Measurements from ENCODE around the gene UGGT2.
"Not testable (repeated sequence)": the region's sequence is repeated elsewhere in the genome, so short reads cannot be mapped to it uniquely, and the experiment has no call there.

UGGT2 gene

DNA sequence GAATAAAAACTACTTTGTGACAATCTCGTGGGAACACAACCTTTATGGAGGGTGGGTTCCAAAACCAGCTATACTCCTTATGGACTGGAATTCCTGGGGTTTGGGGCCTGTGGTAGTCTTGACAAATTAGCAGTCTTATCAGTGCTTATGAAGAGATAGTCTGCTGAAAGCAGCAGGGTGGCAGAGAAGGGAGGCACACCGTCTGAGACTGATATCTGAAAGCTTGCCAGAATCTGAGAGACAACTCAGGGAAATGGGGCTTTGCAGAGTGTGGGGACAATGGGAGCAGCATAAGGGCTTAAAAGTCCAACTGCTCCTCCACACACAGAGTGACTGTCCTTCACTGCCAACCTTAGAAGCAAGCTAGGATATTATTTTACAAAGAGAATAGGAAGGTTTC is 95.9 kb downstream of the UGGT2 start:
- no peak for DNase-seq

GRCh38 chr13:95956589-95957148 is 96.5 kb downstream of the UGGT2 start:
- peak; percentile 20 for DNase-seq

- no peak for DNase-seq
These were observed 97.5 kb downstream of the UGGT2 start for GRCh38 chr13:95955719-95956118.

GRCh38 chr13:95955255-95955654 is 97.9 kb downstream of the UGGT2 start:
- DNase-seq: no peak

DNA sequence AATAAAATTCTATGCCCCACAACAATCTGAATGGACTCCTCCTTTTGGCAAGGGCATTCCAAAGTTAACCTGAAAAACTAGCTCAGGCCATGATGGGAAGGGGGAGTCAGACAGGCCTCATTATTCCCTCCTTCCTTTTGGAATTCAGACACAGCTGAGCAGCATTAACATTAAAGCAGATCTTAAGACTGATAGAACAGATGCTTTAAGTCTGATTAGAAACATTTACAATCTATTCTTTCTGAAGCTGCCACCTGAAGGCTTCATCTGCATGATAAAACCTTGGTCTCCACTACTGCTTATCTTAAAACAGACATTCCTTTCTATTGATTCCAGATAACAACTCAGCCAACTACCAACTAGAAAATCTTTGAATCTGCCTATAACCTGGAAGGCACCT is 98.9 kb downstream of the UGGT2 start:
- no peak for DNase-seq

DNA sequence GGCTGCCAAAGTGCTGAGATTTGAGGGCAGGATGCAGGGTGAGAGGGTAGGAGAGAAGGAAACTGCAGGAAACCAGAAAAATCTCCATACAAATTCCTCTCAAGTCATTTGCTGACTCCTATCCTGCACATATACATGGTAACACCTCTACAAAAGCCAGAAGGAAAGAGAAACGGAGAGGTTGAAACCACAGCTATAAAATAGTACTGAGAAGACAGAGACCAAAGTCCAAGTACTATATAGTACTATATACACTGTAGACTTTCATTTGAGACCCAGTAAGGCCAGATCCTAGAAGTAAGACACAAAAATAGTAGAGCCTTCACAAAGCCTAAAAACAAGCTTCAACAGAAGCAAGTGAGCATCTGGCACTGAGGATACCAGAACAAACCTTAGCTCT is 103.1 kb downstream of the UGGT2 start:
- DNase-seq: no peak

- DNase-seq: peak; percentile 63
These were observed 104.5 kb downstream of the UGGT2 start for GRCh38 chr13:95948656-95949055.

GRCh38 chr13:95937714-95938320 is 115.4 kb downstream of the UGGT2 start:
- DNase-seq: no peak

- no peak for DNase-seq
These were observed 121.7 kb downstream of the UGGT2 start for GRCh38 chr13:95931300-95932025.

DNA sequence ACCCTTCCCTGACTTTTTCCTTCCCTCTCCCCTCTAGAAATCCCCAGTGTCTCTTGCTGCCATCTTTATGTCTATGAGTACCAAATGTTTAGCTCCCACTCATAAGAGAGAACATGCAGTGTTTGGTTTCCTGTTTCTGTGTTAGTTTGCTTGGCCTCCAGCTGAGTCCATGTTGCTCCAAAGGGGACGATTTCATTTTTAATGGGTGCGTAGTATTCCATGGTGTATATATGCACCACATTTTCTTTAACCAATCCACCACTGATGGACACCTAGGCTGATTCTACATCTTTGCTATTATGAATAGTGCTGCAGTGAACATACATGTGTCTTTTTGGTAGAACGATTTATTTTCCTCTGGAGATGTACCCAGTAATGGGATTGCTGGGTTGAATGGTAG is 123.8 kb downstream of the UGGT2 start:
- DNase-seq: no peak

DNA sequence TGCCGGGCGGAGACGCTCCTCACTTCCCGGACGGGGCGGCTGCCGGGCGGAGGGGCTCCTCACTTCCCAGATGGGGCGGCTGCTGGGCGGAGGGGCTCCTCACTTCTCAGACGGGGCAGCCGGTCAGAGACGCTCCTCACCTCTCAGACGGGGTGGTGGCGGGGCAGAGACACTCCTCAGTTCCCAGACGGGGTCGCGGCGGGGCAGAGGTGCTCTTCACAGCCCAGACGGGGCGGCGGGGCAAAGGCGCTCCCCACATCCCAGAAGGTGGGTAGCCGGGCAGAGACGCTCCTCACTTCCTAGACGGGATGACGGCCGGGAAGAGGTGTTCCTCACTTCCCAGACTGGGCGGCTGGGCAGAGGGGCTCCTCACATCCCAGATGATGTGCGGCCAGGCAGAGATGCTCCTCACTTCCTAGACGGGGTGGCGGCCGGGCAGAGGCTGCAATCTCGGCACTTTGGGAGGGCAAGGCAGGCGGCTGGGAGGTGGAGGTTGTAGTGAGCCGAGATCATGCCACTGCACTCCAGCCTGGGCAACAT is 124.8 kb downstream of the UGGT2 start:
- not testable (repeated sequence) for DNase-seq

DNA sequence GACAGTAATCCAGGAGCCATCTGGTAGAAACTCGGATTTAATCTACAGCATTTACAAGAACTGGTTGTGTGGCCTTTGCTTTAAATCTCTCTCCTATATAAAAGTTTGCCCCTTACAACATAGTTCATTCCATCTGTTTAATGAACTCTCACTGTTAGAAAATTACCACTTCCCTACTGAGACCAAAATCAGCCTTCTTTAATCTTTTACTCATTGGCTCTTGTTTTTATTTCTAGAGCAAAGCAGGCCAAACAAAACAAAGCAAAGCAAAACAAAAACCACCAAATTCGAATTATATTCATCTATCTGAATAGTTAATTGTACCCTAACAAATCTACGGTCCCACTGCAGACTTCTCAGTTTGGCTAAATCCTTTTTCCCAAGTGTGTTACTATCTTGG is 127.0 kb downstream of the UGGT2 start:
- no peak for DNase-seq

GRCh38 chr13:95924389-95924994 is 128.7 kb downstream of the UGGT2 start:
- DNase-seq: peak; percentile 87

- DNase-seq: peak; percentile 29
These were observed 131.7 kb downstream of the UGGT2 start for GRCh38 chr13:95921485-95921884.

- DNase-seq: no peak
These were observed 132.7 kb downstream of the UGGT2 start for GRCh38 chr13:95920485-95920884.

DNA sequence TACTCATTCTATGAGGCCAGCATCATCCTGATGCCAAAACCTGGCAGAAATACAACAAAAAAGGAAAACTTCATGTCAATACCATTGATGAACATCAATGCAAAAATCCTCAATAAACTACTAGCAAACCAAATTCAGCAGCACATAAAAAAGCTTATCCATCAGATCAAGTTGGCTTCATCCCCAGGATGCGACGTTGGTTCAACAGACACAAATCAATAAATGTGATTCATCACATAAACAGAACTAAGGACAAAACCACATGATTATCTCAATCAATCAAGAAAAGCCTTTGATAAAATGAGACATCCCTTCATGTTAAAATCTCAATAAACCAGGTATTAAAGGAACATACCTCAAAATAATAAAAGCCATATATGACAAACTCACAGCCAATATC is 134.3 kb downstream of the UGGT2 start:
- DNase-seq: no peak

DNA sequence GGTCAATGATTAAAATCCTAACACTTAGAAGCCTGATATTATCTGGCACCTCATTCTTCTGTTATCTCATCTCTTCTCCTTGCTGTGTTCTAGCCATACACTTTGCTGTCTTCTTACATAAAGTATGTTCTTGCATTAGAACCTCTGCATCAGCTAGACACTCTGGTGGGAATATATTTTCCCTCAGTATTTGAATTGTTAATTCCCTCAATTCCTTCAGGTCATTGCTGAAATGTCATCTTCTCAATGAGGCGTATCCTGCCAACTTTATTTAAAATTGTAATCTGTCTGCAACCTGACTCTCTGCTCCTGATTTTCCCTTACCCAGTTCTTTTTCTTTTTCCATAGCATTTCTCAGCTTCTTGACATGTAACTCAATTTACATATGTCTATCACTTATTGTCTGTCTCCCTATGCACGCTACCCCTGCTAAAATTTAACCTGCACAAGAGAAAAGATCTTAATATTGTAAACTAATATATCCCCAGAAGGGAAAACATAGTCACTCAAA is 138.2 kb downstream of the UGGT2 start:
- no peak for DNase-seq

DNA sequence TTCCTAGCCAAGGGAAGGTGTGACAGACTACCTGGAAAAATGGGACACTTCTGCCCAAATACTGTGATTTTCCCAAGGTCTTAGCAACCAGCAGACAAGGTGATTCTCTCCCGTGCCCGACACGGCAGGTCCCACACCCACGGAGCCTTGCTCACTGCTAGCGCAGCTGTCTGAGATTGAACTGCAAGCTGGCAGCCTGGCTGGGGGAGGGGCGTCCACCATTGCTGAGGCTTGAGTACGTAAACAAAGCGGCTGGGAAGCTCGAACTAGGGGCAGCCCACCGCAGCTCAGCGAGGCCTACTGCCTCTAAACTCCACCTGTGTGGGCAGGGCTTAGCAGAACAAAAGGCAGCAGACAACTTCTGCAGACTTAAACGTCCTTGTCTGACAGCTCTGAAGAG is 146.2 kb downstream of the UGGT2 start:
- no peak for DNase-seq

DNA sequence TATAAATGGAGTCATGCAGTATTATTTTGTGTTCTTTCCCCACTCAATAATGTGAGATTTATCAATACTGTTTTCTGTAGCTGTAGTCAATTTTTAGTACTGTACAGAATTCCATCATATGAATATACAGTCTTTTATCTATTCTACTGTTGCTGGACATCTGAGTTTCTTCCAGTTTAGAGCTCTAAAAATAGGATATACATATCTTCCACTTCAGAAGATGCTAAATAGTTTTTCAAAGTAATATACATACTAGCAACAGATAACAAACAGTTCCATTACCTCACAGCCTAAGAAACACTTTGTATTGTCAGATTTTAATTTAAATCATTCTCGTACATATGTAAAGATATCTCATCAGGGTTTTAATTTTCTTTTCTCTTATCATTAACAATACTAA is 149.6 kb downstream of the UGGT2 start:
- no peak for DNase-seq

DNA sequence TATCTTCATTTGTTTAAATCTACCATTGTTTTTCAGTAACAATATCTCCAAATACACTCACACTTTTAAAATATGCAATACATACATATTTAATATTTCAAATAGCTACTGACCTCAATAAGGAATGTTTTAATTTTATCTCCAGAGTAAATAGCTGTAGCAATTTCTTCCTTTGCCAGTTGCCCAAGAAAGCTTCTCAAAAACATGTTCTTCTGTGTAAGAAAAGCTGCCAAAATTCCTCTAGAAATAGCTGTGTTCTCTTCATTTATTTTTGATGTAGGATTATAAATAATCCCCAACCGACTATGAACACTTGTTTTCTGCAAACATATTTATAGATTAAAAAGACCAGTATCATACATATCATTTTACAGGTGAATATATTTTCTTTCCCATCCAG is 150.5 kb downstream of the UGGT2 start:
- DNase-seq: peak; percentile 24

DNA sequence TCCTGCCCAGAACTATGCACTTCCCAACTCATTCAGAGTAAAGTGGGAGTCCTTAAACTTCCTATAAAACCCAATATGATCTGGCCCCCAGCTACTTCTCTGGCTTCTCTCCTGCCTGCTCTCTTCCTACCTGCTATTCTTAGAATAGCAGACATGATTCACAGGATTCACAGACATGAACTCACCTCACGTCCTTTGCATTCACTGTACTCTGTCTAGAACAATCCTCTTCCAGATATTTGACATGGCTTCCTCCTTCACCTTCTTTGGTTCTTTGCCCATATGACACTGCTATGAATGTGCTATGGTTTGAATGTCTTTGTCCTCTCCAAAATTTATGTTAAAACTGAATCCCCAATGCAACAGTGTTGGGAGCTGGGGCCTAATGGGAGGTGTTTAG is 154.9 kb downstream of the UGGT2 start:
- DNase-seq: no peak

DNA sequence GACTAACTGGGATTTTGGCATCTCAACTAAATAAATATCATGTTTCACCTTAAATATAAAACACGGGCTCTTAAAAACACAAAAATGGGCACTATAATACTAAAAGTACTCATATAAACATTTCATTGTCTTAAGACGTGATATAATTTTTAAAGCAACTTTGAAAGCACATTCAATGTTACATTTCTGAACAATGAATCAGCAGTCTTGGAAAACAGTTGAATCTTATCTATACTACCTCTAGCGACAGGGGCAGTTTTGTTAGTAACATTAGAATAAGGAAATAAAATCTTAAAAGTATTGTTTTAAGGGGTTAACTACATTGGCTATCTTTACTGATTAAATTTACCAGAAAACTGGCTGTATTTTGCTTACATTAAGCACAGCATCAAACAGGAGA is 156.9 kb downstream of the UGGT2 start:
- peak; percentile 20 for DNase-seq

DNA sequence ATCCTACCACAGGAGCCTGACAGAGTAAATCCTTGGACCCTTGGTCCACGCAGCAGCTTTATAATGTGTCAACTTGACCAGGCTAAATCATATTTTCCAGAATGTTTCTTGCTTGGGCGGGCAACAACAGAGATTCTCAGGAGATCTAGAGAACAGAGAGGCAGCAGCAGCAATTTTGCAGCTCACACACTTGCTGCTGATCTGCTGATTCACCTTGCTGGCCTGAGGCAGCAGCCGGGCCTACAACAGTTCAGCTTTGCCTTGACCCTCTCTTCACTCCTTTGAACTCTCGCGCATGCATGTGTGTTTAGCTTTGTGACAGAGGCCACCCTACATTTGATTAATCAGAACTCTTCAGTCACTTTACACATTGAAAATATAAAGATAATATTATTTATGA is 159.3 kb downstream of the UGGT2 start:
- DNase-seq: no peak
